MM.1S (cell line): ENCODE results near the gene SLC35B3.

Source experiments
- DNase-seq: peaks from one replicate; pipeline ENCODE4 v3.0.0-alpha.2; 2015
- H2AFZ ChIP-seq: fragments of 300-600 bp; sonication (generic); 2 replicates; pipeline ENCODE4 v1.6.0; 2016; ENCODE audit warnings: antibody characterized with exemption, low read length
- H3F3A ChIP-seq: fragments of 300-600 bp; sonication (generic); 2 replicates; pipeline ENCODE4 v1.6.1; 2016; ENCODE audit warnings: mild to moderate bottlenecking, antibody characterized with exemption, low read length, moderate library complexity, mixed read lengths; ENCODE audit not compliant: insufficient read depth
- H3K27ac ChIP-seq: fragments of 300-600 bp; sonication (generic); 2 replicates; pipeline ENCODE4 v1.5.1; 2016; ENCODE audit warnings: mild to moderate bottlenecking, low read length
- H3K27me3 ChIP-seq: fragments of 300-600 bp; sonication (generic); replicated peaks from 2 replicates; pipeline ENCODE4 v1.6.0; 2016; ENCODE audit warnings: low read length; ENCODE audit not compliant: insufficient read depth
- H3K36me3 ChIP-seq: fragments of 300-600 bp; sonication (generic); replicated peaks from 2 replicates; pipeline ENCODE4 v1.6.1; 2016; ENCODE audit warnings: mild to moderate bottlenecking, low read length, mixed read lengths; ENCODE audit not compliant: insufficient read depth
- H3K4me1 ChIP-seq: fragments of 300-600 bp; sonication (generic); 2 replicates; pipeline ENCODE4 v1.6.1; 2016; ENCODE audit warnings: low read length, mixed read lengths
- H3K4me2 ChIP-seq: fragments of 300-600 bp; sonication (generic); 2 replicates; pipeline ENCODE4 v1.6.0; 2016; ENCODE audit warnings: low read depth, low read length
- H3K4me3 ChIP-seq: fragments of 300-600 bp; sonication (generic); 2 replicates; pipeline ENCODE4 v1.5.1; 2016; ENCODE audit warnings: low read length, mixed read lengths
- H3K79me2 ChIP-seq: fragments of 300-600 bp; sonication (generic); 2 replicates; pipeline ENCODE4 v1.6.1; 2016; ENCODE audit warnings: mixed run types, low read length, mixed read lengths
- H3K9ac ChIP-seq: fragments of 300-600 bp; sonication (generic); 2 replicates; pipeline ENCODE4 v1.6.1; 2016; ENCODE audit warnings: low read length, mixed read lengths
- H3K9me2 ChIP-seq: fragments of 300-600 bp; sonication (generic); replicated peaks from 2 replicates; pipeline ENCODE4 v1.6.1; 2016; ENCODE audit warnings: mild to moderate bottlenecking, low read length, mixed read lengths; ENCODE audit not compliant: insufficient read depth
- H3K9me3 ChIP-seq: fragments of 300-600 bp; sonication (generic); replicated peaks from 2 replicates; pipeline ENCODE4 v1.6.1; 2016; ENCODE audit warnings: mild to moderate bottlenecking, low read length, mixed read lengths; ENCODE audit not compliant: insufficient read depth
- H4K20me1 ChIP-seq: fragments of 300-600 bp; sonication (generic); 2 replicates; pipeline ENCODE4 v1.6.1; 2016; ENCODE audit warnings: mild to moderate bottlenecking, low read length, moderate library complexity, mixed read lengths; ENCODE audit not compliant: insufficient read depth
- CTCF ChIP-seq: fragments of 300-600 bp; sonication (generic); IDR thresholded peaks from 2 replicates; pipeline ENCODE4 v1.5.1; 2016; ENCODE audit warnings: antibody characterized with exemption, low read length, mixed read lengths
- EZH2 ChIP-seq: fragments of 300-600 bp; sonication (generic); optimal IDR thresholded peaks from 2 replicates; pipeline ENCODE3; 2017; ENCODE audit warnings: low read depth, mild to moderate bottlenecking, antibody characterized with exemption, low read length, mixed read lengths
- EZH2phosphoT487 ChIP-seq: fragments of 300-600 bp; sonication (generic); IDR thresholded peaks from 2 replicates; pipeline ENCODE4 v1.6.1; 2018; ENCODE audit warnings: antibody characterized with exemption, low read length

SLC35B3 gene

GRCh38 chr6:8442150-8442549, 6.8 kb upstream of the SLC35B3 start:
- no peak overlapping the region for H3K4me2 ChIP-seq

DNA sequence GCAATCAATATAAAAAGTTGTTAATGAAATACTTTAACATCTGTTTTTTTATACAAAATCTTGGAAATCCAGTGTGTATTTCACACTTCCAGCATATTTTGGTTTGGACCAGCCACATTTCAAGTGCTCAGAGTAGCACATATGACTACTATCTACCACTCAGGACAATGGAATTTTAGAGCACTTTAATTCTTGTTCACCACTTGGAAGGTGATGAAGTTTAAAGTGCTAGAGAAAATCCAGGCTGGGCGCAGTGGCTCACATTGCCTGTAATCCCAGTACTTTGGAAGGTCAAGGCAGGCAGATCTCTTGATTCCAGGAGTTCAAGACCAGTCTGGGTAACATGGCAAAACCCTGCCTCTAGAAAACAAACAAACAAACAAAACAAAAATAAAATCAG, 6.1 kb upstream of the SLC35B3 start:
- no peaks in the 10 kb centered on the region for H3K79me2 ChIP-seq
- no peaks in the 10 kb centered on the region for H4K20me1 ChIP-seq
- H3K9ac ChIP-seq, result no peak overlapping the region
- no peak overlapping the region for H2AFZ ChIP-seq
- H3K9me2 ChIP-seq, result no peaks in the 10 kb centered on the region
- H3K4me1 ChIP-seq, result no peaks in the 10 kb centered on the region
- TF ChIP-seq CTCF, result no peak
- no peak for TF ChIP-seq EZH2
- TF ChIP-seq EZH2phosphoT487, result no peak
- no peak overlapping the region for H3K27ac ChIP-seq
- H3K27me3 ChIP-seq, result 0 out of 2 replicates have a peak, but pooled peaks cover under 1% of the 10 kb centered on the region
- no peak overlapping the region for H3K4me2 ChIP-seq
- H3F3A ChIP-seq, result no peaks in the 10 kb centered on the region
- H3K9me3 ChIP-seq, result no peaks in the 10 kb centered on the region
- H3K4me3 ChIP-seq, result no peak overlapping the region
- no peak for DNase-seq
- H3K36me3 ChIP-seq, result no peaks in the 10 kb centered on the region

More at GRCh38 chr6:8442150-8442549, 6.8 kb upstream of the SLC35B3 start:
- Histone ChIP-seq H3K9me2 (no peaks in the 10 kb centered on the region), H3F3A (no peaks in the 10 kb centered on the region), H3K27me3 (no peaks in the 10 kb centered on the region), H4K20me1 (no peaks in the 10 kb centered on the region), H3K79me2 (no peaks in the 10 kb centered on the region), H3K9ac (no peak overlapping the region), H2AFZ (no peak overlapping the region), H3K4me1 (no peaks in the 10 kb centered on the region), H3K27ac (no peak overlapping the region), H3K9me3 (no peaks in the 10 kb centered on the region), H3K36me3 (no peaks in the 10 kb centered on the region), H3K4me3 (no peak overlapping the region)
- TF ChIP-seq EZH2phosphoT487 (no peak), CTCF (no peak), EZH2 (no peak)
- no peak for DNase-seq

DNA sequence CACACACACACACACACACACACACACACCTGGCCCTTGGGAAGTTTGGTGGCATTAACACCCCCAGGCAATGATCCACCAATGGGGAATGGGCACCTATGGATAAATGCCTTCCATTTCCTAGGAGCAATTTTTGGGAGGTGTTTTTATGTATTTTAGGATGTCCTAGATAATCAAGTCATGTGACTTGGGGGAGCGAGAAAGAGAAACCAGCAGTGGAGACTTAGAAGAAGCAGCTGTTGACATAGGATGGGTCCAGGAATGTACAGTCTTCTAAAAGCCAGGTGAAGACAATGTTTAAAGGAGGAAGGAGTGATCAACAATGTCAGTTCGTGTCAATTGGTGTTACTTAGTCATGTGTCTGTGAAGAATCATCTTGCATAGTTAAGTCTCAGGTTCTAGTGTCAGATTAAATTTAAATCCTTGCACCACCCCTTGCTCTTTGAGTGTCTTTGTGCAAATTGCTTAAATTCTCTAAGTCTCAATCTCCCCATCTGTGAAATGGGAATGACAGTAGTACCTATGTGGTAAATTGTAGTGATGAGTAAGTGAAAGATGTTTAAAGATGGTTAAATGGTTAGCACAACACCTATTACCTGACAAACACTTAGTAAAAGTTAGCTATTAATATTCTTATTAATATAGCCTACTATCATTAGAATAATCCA, 4.4 kb upstream of the SLC35B3 start:
- no peak for DNase-seq
- Histone ChIP-seq H3K9me3 (no peaks in the 10 kb centered on the region), H3K4me2 (no peak overlapping the region), H3K27me3 (0 out of 2 replicates have a peak, but pooled peaks cover 2% of the 10 kb centered on the region), H3K9me2 (no peaks in the 10 kb centered on the region), H3K9ac (no peak overlapping the region), H3K36me3 (no peaks in the 10 kb centered on the region), H3K4me1 (no peaks in the 10 kb centered on the region), H4K20me1 (no peaks in the 10 kb centered on the region), H3F3A (no peaks in the 10 kb centered on the region), H3K4me3 (no peak overlapping the region), H2AFZ (no peak overlapping the region), H3K27ac (no peak overlapping the region), H3K79me2 (peaks cover 6% of the 10 kb centered on the region)
- TF ChIP-seq CTCF, result no peak
- no peak for TF ChIP-seq EZH2phosphoT487
- TF ChIP-seq EZH2, result no peak
